Measurements from ENCODE around the gene TUFT1. TPM values are rescaled to one million over a fixed set of nuclear protein-coding genes. Genes with fewer than 3 reads are reported as not detected.

Gene TUFT1
- total and polyA plus RNA-seq, 2 of the 13 experiments (the other 11 are each of a cell fraction or from before 2014, with no cell fraction given), result 6.4 to 7.3 TPM

- TF ChIP-seq, protein P1, sequence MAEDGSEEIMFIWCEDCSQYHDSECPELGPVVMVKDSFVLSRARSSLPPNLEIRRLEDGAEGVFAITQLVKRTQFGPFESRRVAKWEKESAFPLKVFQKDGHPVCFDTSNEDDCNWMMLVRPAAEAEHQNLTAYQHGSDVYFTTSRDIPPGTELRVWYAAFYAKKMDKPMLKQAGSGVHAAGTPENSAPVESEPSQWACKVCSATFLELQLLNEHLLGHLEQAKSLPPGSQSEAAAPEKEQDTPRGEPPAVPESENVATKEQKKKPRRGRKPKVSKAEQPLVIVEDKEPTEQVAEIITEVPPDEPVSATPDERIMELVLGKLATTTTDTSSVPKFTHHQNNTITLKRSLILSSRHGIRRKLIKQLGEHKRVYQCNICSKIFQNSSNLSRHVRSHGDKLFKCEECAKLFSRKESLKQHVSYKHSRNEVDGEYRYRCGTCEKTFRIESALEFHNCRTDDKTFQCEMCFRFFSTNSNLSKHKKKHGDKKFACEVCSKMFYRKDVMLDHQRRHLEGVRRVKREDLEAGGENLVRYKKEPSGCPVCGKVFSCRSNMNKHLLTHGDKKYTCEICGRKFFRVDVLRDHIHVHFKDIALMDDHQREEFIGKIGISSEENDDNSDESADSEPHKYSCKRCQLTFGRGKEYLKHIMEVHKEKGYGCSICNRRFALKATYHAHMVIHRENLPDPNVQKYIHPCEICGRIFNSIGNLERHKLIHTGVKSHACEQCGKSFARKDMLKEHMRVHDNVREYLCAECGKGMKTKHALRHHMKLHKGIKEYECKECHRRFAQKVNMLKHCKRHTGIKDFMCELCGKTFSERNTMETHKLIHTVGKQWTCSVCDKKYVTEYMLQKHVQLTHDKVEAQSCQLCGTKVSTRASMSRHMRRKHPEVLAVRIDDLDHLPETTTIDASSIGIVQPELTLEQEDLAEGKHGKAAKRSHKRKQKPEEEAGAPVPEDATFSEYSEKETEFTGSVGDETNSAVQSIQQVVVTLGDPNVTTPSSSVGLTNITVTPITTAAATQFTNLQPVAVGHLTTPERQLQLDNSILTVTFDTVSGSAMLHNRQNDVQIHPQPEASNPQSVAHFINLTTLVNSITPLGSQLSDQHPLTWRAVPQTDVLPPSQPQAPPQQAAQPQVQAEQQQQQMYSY (CRISPR knock-in tag; IDR thresholded peaks at IDR 0.05), result no peak
- TF ChIP-seq KLF15 (CRISPR knock-in tag; IDR thresholded peaks at IDR 0.05; ENCODE audit: borderline replicate concordance), result no peak
- TF ChIP-seq FOXC1 (CRISPR knock-in tag; IDR thresholded peaks at IDR 0.05; ENCODE audit: borderline replicate concordance), result no peak
- TF ChIP-seq ZNF660 (CRISPR knock-in tag; IDR thresholded peaks at IDR 0.05; ENCODE audit: borderline replicate concordance, low read depth), result no peak
- no peak for TF ChIP-seq ZNF44 (CRISPR knock-in tag; IDR thresholded peaks at IDR 0.05)
- no peak for TF ChIP-seq SCMH1 (CRISPR knock-in tag; IDR thresholded peaks at IDR 0.05; ENCODE audit: borderline replicate concordance)
- TF ChIP-seq NR2C2 (CRISPR knock-in tag; IDR thresholded peaks at IDR 0.05; ENCODE audit: borderline replicate concordance), result no peak
- TF ChIP-seq RNF2 (conservative IDR thresholded peaks at IDR 0.05; ENCODE audit: low read depth), result peak; percentile 70; the same call in 1 of the 2 replicates
- no peak for TF ChIP-seq ZNF337 (CRISPR knock-in tag; IDR thresholded peaks at IDR 0.05; ENCODE audit: borderline replicate concordance, low read depth)
- TF ChIP-seq, protein P2, sequence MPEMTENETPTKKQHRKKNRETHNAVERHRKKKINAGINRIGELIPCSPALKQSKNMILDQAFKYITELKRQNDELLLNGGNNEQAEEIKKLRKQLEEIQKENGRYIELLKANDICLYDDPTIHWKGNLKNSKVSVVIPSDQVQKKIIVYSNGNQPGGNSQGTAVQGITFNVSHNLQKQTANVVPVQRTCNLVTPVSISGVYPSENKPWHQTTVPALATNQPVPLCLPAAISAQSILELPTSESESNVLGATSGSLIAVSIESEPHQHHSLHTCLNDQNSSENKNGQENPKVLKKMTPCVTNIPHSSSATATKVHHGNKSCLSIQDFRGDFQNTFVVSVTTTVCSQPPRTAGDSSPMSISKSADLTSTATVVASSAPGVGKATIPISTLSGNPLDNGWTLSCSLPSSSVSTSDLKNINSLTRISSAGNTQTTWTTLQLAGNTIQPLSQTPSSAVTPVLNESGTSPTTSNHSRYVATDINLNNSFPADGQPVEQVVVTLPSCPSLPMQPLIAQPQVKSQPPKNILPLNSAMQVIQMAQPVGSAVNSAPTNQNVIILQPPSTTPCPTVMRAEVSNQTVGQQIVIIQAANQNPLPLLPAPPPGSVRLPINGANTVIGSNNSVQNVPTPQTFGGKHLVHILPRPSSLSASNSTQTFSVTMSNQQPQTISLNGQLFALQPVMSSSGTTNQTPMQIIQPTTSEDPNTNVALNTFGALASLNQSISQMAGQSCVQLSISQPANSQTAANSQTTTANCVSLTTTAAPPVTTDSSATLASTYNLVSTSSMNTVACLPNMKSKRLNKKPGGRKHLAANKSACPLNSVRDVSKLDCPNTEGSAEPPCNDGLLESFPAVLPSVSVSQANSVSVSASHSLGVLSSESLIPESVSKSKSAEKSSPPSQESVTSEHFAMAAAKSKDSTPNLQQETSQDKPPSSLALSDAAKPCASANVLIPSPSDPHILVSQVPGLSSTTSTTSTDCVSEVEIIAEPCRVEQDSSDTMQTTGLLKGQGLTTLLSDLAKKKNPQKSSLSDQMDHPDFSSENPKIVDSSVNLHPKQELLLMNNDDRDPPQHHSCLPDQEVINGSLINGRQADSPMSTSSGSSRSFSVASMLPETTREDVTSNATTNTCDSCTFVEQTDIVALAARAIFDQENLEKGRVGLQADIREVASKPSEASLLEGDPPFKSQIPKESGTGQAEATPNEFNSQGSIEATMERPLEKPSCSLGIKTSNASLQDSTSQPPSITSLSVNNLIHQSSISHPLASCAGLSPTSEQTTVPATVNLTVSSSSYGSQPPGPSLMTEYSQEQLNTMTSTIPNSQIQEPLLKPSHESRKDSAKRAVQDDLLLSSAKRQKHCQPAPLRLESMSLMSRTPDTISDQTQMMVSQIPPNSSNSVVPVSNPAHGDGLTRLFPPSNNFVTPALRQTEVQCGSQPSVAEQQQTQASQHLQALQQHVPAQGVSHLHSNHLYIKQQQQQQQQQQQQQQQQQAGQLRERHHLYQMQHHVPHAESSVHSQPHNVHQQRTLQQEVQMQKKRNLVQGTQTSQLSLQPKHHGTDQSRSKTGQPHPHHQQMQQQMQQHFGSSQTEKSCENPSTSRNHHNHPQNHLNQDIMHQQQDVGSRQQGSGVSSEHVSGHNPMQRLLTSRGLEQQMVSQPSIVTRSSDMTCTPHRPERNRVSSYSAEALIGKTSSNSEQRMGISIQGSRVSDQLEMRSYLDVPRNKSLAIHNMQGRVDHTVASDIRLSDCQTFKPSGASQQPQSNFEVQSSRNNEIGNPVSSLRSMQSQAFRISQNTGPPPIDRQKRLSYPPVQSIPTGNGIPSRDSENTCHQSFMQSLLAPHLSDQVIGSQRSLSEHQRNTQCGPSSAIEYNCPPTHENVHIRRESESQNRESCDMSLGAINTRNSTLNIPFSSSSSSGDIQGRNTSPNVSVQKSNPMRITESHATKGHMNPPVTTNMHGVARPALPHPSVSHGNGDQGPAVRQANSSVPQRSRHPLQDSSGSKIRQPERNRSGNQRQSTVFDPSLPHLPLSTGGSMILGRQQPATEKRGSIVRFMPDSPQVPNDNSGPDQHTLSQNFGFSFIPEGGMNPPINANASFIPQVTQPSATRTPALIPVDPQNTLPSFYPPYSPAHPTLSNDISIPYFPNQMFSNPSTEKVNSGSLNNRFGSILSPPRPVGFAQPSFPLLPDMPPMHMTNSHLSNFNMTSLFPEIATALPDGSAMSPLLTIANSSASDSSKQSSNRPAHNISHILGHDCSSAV (CRISPR knock-in tag; IDR thresholded peaks at IDR 0.05; ENCODE audit: borderline replicate concordance), result no peak
- TF ChIP-seq ZNF382 (CRISPR knock-in tag; IDR thresholded peaks at IDR 0.05; ENCODE audit: borderline replicate concordance), result no peak
- no peak for TF ChIP-seq ZNF577 (CRISPR knock-in tag; IDR thresholded peaks at IDR 0.05; ENCODE audit: borderline replicate concordance, low read depth)
- TF ChIP-seq ZSCAN30 (CRISPR knock-in tag; IDR thresholded peaks at IDR 0.05), result no peak
- no peak for TF ChIP-seq BRD4 (CRISPR knock-in tag; IDR thresholded peaks at IDR 0.05)
- TF ChIP-seq PPARG (CRISPR knock-in tag; conservative IDR thresholded peaks at IDR 0.05), result 0 out of 2 replicates have a peak, but pooled peaks have one; percentile 19
- TF ChIP-seq EEA1 (CRISPR knock-in tag; IDR thresholded peaks at IDR 0.05; ENCODE audit: borderline replicate concordance), result no peak
- no peak for TF ChIP-seq KLF13 (CRISPR knock-in tag; IDR thresholded peaks at IDR 0.05)
- TF ChIP-seq ZNF253 (CRISPR knock-in tag; IDR thresholded peaks at IDR 0.05; ENCODE audit: borderline replicate concordance), result no peak
Measured at GRCh38 chr1:151510957-151511635, 29.0 kb upstream of the TUFT1 start, which contains the start of gene CGN (continued).
